ENCODE results near the gene EML6. TPM values are rescaled to one million over a fixed set of nuclear protein-coding genes. Genes with fewer than 3 reads are reported as not detected.

EML6 gene
- total and polyA plus RNA-seq, 2 of the 8 experiments (the other 6 are each of a cell fraction or from before 2014, with no cell fraction given): 1.2 to 1.6 TPM

DNA sequence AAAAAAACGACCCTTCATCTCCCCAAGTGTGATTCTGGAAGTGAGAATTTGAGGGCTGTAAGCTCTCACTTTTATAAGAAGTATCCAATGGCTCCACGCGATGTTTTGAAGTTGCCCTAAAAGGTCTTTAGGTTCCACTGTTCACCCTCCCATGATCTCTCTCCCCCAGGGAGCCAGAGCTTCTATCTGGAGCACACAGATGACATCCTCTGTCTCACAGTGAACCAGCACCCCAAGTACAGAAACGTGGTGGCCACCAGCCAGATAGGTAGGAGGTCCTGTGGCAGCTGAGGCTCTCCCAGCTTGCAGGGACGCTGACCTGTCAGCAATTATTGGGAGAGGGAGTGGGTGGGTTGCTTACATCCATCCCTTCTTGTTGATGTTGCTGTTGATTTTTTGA lies 229.0 kb downstream of the EML6 start (continued):
- TF ChIP-seq, protein P1, sequence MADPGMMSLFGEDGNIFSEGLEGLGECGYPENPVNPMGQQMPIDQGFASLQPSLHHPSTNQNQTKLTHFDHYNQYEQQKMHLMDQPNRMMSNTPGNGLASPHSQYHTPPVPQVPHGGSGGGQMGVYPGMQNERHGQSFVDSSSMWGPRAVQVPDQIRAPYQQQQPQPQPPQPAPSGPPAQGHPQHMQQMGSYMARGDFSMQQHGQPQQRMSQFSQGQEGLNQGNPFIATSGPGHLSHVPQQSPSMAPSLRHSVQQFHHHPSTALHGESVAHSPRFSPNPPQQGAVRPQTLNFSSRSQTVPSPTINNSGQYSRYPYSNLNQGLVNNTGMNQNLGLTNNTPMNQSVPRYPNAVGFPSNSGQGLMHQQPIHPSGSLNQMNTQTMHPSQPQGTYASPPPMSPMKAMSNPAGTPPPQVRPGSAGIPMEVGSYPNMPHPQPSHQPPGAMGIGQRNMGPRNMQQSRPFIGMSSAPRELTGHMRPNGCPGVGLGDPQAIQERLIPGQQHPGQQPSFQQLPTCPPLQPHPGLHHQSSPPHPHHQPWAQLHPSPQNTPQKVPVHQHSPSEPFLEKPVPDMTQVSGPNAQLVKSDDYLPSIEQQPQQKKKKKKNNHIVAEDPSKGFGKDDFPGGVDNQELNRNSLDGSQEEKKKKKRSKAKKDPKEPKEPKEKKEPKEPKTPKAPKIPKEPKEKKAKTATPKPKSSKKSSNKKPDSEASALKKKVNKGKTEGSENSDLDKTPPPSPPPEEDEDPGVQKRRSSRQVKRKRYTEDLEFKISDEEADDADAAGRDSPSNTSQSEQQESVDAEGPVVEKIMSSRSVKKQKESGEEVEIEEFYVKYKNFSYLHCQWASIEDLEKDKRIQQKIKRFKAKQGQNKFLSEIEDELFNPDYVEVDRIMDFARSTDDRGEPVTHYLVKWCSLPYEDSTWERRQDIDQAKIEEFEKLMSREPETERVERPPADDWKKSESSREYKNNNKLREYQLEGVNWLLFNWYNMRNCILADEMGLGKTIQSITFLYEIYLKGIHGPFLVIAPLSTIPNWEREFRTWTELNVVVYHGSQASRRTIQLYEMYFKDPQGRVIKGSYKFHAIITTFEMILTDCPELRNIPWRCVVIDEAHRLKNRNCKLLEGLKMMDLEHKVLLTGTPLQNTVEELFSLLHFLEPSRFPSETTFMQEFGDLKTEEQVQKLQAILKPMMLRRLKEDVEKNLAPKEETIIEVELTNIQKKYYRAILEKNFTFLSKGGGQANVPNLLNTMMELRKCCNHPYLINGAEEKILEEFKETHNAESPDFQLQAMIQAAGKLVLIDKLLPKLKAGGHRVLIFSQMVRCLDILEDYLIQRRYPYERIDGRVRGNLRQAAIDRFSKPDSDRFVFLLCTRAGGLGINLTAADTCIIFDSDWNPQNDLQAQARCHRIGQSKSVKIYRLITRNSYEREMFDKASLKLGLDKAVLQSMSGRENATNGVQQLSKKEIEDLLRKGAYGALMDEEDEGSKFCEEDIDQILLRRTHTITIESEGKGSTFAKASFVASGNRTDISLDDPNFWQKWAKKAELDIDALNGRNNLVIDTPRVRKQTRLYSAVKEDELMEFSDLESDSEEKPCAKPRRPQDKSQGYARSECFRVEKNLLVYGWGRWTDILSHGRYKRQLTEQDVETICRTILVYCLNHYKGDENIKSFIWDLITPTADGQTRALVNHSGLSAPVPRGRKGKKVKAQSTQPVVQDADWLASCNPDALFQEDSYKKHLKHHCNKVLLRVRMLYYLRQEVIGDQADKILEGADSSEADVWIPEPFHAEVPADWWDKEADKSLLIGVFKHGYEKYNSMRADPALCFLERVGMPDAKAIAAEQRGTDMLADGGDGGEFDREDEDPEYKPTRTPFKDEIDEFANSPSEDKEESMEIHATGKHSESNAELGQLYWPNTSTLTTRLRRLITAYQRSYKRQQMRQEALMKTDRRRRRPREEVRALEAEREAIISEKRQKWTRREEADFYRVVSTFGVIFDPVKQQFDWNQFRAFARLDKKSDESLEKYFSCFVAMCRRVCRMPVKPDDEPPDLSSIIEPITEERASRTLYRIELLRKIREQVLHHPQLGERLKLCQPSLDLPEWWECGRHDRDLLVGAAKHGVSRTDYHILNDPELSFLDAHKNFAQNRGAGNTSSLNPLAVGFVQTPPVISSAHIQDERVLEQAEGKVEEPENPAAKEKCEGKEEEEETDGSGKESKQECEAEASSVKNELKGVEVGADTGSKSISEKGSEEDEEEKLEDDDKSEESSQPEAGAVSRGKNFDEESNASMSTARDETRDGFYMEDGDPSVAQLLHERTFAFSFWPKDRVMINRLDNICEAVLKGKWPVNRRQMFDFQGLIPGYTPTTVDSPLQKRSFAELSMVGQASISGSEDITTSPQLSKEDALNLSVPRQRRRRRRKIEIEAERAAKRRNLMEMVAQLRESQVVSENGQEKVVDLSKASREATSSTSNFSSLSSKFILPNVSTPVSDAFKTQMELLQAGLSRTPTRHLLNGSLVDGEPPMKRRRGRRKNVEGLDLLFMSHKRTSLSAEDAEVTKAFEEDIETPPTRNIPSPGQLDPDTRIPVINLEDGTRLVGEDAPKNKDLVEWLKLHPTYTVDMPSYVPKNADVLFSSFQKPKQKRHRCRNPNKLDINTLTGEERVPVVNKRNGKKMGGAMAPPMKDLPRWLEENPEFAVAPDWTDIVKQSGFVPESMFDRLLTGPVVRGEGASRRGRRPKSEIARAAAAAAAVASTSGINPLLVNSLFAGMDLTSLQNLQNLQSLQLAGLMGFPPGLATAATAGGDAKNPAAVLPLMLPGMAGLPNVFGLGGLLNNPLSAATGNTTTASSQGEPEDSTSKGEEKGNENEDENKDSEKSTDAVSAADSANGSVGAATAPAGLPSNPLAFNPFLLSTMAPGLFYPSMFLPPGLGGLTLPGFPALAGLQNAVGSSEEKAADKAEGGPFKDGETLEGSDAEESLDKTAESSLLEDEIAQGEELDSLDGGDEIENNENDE (IDR thresholded peaks at IDR 0.05; ENCODE audit: insufficient replicate concordance, low read length): no peak
- TF ChIP-seq, protein P2, sequence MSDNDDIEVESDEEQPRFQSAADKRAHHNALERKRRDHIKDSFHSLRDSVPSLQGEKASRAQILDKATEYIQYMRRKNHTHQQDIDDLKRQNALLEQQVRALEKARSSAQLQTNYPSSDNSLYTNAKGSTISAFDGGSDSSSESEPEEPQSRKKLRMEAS (IDR thresholded peaks at IDR 0.05): no peak
- TF ChIP-seq CBX5 (IDR thresholded peaks at IDR 0.05; ENCODE audit: low read depth, low read length) (no peak), BRCA1 (IDR thresholded peaks at IDR 0.05; ENCODE audit: low read depth, low read length) (no peak), SUZ12 (IDR thresholded peaks at IDR 0.05; ENCODE audit: low read length) (no peak), EP300 (IDR thresholded peaks at IDR 0.05; ENCODE audit: borderline replicate concordance in 1 of 2, low read depth in 2 of 2, low read length in 2 of 2) (no peak), GABPA (IDR thresholded peaks at IDR 0.05; ENCODE audit: borderline replicate concordance, insufficient read depth, low read length) (no peak), CREB1 (IDR thresholded peaks at IDR 0.05) (no peak)
- TF ChIP-seq, protein P3, sequence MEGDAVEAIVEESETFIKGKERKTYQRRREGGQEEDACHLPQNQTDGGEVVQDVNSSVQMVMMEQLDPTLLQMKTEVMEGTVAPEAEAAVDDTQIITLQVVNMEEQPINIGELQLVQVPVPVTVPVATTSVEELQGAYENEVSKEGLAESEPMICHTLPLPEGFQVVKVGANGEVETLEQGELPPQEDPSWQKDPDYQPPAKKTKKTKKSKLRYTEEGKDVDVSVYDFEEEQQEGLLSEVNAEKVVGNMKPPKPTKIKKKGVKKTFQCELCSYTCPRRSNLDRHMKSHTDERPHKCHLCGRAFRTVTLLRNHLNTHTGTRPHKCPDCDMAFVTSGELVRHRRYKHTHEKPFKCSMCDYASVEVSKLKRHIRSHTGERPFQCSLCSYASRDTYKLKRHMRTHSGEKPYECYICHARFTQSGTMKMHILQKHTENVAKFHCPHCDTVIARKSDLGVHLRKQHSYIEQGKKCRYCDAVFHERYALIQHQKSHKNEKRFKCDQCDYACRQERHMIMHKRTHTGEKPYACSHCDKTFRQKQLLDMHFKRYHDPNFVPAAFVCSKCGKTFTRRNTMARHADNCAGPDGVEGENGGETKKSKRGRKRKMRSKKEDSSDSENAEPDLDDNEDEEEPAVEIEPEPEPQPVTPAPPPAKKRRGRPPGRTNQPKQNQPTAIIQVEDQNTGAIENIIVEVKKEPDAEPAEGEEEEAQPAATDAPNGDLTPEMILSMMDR (IDR thresholded peaks at IDR 0.05; ENCODE audit: control extremely low read depth in 1 of 3, insufficient read depth in 1 of 3, low read depth in 1 of 3, low read length in 3 of 3): no peak
